ENCODE data around the gene PRR11.
"Not testable (repeated sequence)": the region's sequence is repeated elsewhere in the genome, so short reads cannot be mapped to it uniquely, and the experiment has no call there.

Gene PRR11

GRCh38 chr17:59190806-59191205, 35.3 kb downstream of the PRR11 start:
- intact Hi-C loops (cut with DNase I), result no loop called here
- DNase-seq, result no peak

GRCh38 chr17:59193336-59193862, 37.9 kb downstream of the PRR11 start:
- no peak for DNase-seq
- intact Hi-C loops (cut with DNase I), result no loop called here

GRCh38 chr17:59199398-59199797, 43.9 kb downstream of the PRR11 start:
- DNase-seq, result no peak
- intact Hi-C loops (cut with DNase I), result no loop called here

GRCh38 chr17:59202320-59202719, 46.8 kb downstream of the PRR11 start:
- no peak for DNase-seq
- intact Hi-C loops (cut with DNase I), result no loop called here

GRCh38 chr17:59219370-59219769, 63.8 kb downstream of the PRR11 start:
- DNase-seq, result no peak
- intact Hi-C loops (cut with DNase I), result loop anchor here (10.0 kb wide), 1 partner anchor 115 kb away; the partner anchor contains the start of gene TRIM37

- intact Hi-C loops (cut with DNase I), result loop anchor here (2.0 to 10.0 kb wide), 3 partner anchors 65 to 221 kb away; partner anchors contain the start of genes PRR11, SKA2 and TRIM37
- no peak for DNase-seq
These were observed 64.4 kb downstream of the PRR11 start for GRCh38 chr17:59219992-59220327.

- intact Hi-C loops (cut with DNase I), result loop anchor here (2.0 to 10.0 kb wide), 2 partner anchors 66 to 220 kb away; partner anchors contain the start of genes PRR11 and SKA2
These were observed 65.0 kb downstream of the PRR11 start, which contains the start of gene GDPD1 for GRCh38 chr17:59220328-59221158. Gene GDPD1, plus strand, starts transcription at chr17:59220511. Its CDS starts 99 bp downstream, at chr17:59220610.

GRCh38 chr17:59221159-59221847, 65.8 kb downstream of the PRR11 start:
- intact Hi-C loops (cut with DNase I), result loop anchor here (2.0 to 10.0 kb wide), 2 partner anchors 67 to 219 kb away; partner anchors contain the start of genes PRR11 and SKA2
- peak in 3 of 10 donors; percentile 42 to 88 (median 48) for DNase-seq

More at GRCh38 chr17:59220328-59221158, 65.0 kb downstream of the PRR11 start, which contains the start of gene GDPD1:
- DNase-seq, result peak; percentile 90 to 99 (median 96)

GRCh38 chr17:59223813-59224212, 68.3 kb downstream of the PRR11 start:
- no peak for DNase-seq
- intact Hi-C loops (cut with DNase I), result loop anchor here (10.0 kb wide), 1 partner anchor 69 kb away; the partner anchor contains the start of genes PRR11 and SKA2

- not testable (repeated sequence) for DNase-seq
These were observed 73.0 kb downstream of the PRR11 start for GRCh38 chr17:59228588-59228987.

GRCh38 chr17:59230764-59231163, 75.2 kb downstream of the PRR11 start:
- intact Hi-C loops (cut with DNase I), result no loop called here
- no peak for DNase-seq

More at GRCh38 chr17:59228588-59228987, 73.0 kb downstream of the PRR11 start:
- intact Hi-C loops (cut with DNase I), result loop anchor here (10.0 kb wide), 1 partner anchor 74 kb away; the partner anchor contains the start of genes PRR11 and SKA2

- intact Hi-C loops (cut with DNase I), result no loop called here
- no peak for DNase-seq
These were observed 79.1 kb downstream of the PRR11 start for GRCh38 chr17:59234631-59235030.

GRCh38 chr17:59238906-59239305, 83.4 kb downstream of the PRR11 start:
- no peak for DNase-seq

GRCh38 chr17:59244081-59244480, 88.5 kb downstream of the PRR11 start:
- intact Hi-C loops (cut with DNase I), result no loop called here
- DNase-seq, result no peak

More at GRCh38 chr17:59238906-59239305, 83.4 kb downstream of the PRR11 start:
- intact Hi-C loops (cut with DNase I), result no loop called here

Data from posterior cingulate gyrus (tissue), 11 donors.